H9 (cell line): ENCODE measurements around the gene CDK14. TPM values are rescaled to one million over a fixed set of nuclear protein-coding genes. Genes with fewer than 3 reads are reported as not detected.

Experiments used
- DNase-seq: peaks from one replicate; pipeline ENCODE4 v3.0.0-alpha.2; 2017
- H2AFZ ChIP-seq: one replicate; pipeline ENCODE4 v1.6.1; 2013; ENCODE audit warnings: mild to moderate bottlenecking, low read length, control low read depth, moderate library complexity
- H2AK5ac ChIP-seq: 2 replicates; pipeline ENCODE4 v1.6.1; 2013; ENCODE audit warnings: low read length, control low read depth, mixed read lengths; ENCODE audit not compliant: insufficient read length
- H2BK120ac ChIP-seq: one replicate; pipeline ENCODE4 v1.6.1; 2013; ENCODE audit warnings: low read depth, mild to moderate bottlenecking, low read length, control low read depth, inconsistent platforms; ENCODE audit not compliant: poor library complexity, severe bottlenecking
- H2BK12ac ChIP-seq: 2 replicates; pipeline ENCODE4 v1.6.1; 2013; ENCODE audit warnings: low read length, control low read depth, mixed read lengths, low read depth; ENCODE audit not compliant: insufficient read length
- H2BK15ac ChIP-seq: 2 replicates; pipeline ENCODE4 v1.6.1; 2013; ENCODE audit warnings: low read depth, low read length, control low read depth
- H2BK20ac ChIP-seq: one replicate; pipeline ENCODE4 v1.6.1; 2013; ENCODE audit warnings: low read depth, mild to moderate bottlenecking, low read length, control low read depth, inconsistent platforms; ENCODE audit not compliant: poor library complexity, severe bottlenecking
- H2BK5ac ChIP-seq: 2 replicates; pipeline ENCODE4 v1.6.1; 2013; ENCODE audit warnings: low read length, control low read depth, mixed read lengths; ENCODE audit not compliant: insufficient read length
- H3K14ac ChIP-seq: 2 replicates; pipeline ENCODE4 v1.6.1; 2013; ENCODE audit warnings: low read length, control low read depth; ENCODE audit not compliant: insufficient read depth
- H3K18ac ChIP-seq: 2 replicates; pipeline ENCODE4 v1.6.1; 2013; ENCODE audit warnings: low read depth, mild to moderate bottlenecking, mixed read lengths, low read length, control low read depth; ENCODE audit not compliant: insufficient read length
- H3K23ac ChIP-seq: 2 replicates; pipeline ENCODE4 v1.6.1; 2013; ENCODE audit warnings: low read length, control low read depth, mixed read lengths, low read depth; ENCODE audit not compliant: insufficient read length
- H3K23me2 ChIP-seq: 2 replicates; pipeline ENCODE4 v1.6.1; 2013; ENCODE audit warnings: low read depth, mild to moderate bottlenecking, mixed read lengths, low read length, control low read depth; ENCODE audit not compliant: insufficient read length, poor library complexity, severe bottlenecking
- H3K27ac ChIP-seq: 2 replicates; pipeline ENCODE4 v1.5.1; 2013; ENCODE audit warnings: low read length, control low read depth, mixed read lengths, low read depth; ENCODE audit not compliant: insufficient read length
- H3K27me3 ChIP-seq: 2 replicates; pipeline ENCODE4 v1.6.1; 2013; ENCODE audit warnings: low read length, control low read depth, inconsistent platforms; ENCODE audit not compliant: insufficient read depth
- H3K4ac ChIP-seq: 2 replicates; pipeline ENCODE4 v1.6.1; 2013; ENCODE audit warnings: low read depth, mild to moderate bottlenecking, control low read depth, inconsistent platforms, low read length, moderate library complexity
- H3K4me1 ChIP-seq: 2 replicates; pipeline ENCODE4 v1.6.1; 2013; ENCODE audit warnings: low read length, control low read depth, inconsistent platforms; ENCODE audit not compliant: insufficient read depth
- H3K4me2 ChIP-seq: 2 replicates; pipeline ENCODE4 v1.6.1; 2013; ENCODE audit warnings: low read length, control low read depth, mixed read lengths; ENCODE audit not compliant: insufficient read length, insufficient read depth
- H3K56ac ChIP-seq: 2 replicates; pipeline ENCODE4 v1.6.1; 2013; ENCODE audit warnings: low read depth, mild to moderate bottlenecking, mixed read lengths, low read length, control low read depth; ENCODE audit not compliant: insufficient read length
- H3K79me1 ChIP-seq: 2 replicates; pipeline ENCODE4 v1.6.1; 2013; ENCODE audit warnings: low read depth, mild to moderate bottlenecking, moderate library complexity, low read length, control low read depth, inconsistent platforms; ENCODE audit not compliant: insufficient read depth, poor library complexity, severe bottlenecking
- H3K79me2 ChIP-seq: 2 replicates; pipeline ENCODE4 v1.6.1; 2013; ENCODE audit warnings: low read length, control low read depth, inconsistent platforms; ENCODE audit not compliant: insufficient read depth
- H3K9ac ChIP-seq: 2 replicates; pipeline ENCODE4 v1.6.1; 2013; ENCODE audit warnings: low read length, control low read depth, mixed read lengths; ENCODE audit not compliant: insufficient read length; ENCODE audit errors: extremely low read depth
- H3K9me3 ChIP-seq: one replicate; pipeline ENCODE4 v1.6.1; 2013; ENCODE audit warnings: low read depth, low read length, inconsistent platforms; ENCODE audit not compliant: control insufficient read depth
- H3T11ph ChIP-seq: one replicate; pipeline ENCODE4 v1.6.1; 2013; ENCODE audit warnings: mild to moderate bottlenecking, low read length, control low read depth, inconsistent platforms
- H4K20me1 ChIP-seq: one replicate; pipeline ENCODE4 v1.6.1; 2013; ENCODE audit not compliant: control insufficient read depth, insufficient read length, insufficient read depth
- H4K5ac ChIP-seq: 2 replicates; pipeline ENCODE4 v1.6.1; 2013; ENCODE audit warnings: low read depth, mild to moderate bottlenecking, mixed read lengths, low read length, control low read depth; ENCODE audit not compliant: insufficient read length
- H4K8ac ChIP-seq: replicated peaks from 2 replicates; pipeline ENCODE4 v1.6.1; 2013; ENCODE audit warnings: low read length, control low read depth, mixed read lengths, low read depth; ENCODE audit not compliant: insufficient read length
- H4K91ac ChIP-seq: 2 replicates; pipeline ENCODE4 v1.6.1; 2013; ENCODE audit warnings: low read depth, mild to moderate bottlenecking, moderate library complexity, mixed read lengths, low read length, control low read depth; ENCODE audit not compliant: insufficient read length
- H3K27ac Mint-ChIP-seq, 3 experiments: 2 replicates in 2 of 3; 3 replicates in 1 of 3; pipeline ENCODE4 v1.8.0; 2020 to 2021; ENCODE audit warnings: mixed read lengths in 3 of 3, mild to moderate bottlenecking in 1 of 3, moderate library complexity in 1 of 3
- H3K27me3 Mint-ChIP-seq: 2 replicates; pipeline ENCODE4 v1.8.0; 2021; ENCODE audit warnings: low read depth, mild to moderate bottlenecking, moderate library complexity, mixed read lengths
- H3K36me3 Mint-ChIP-seq, 3 experiments: 2 replicates in 2 of 3; 3 replicates in 1 of 3; pipeline ENCODE4 v1.8.0; 2020 to 2021; ENCODE audit warnings: low read depth in 3 of 3, mixed read lengths in 3 of 3; ENCODE audit not compliant: insufficient read depth in 1 of 3
- H3K4me1 Mint-ChIP-seq, 2 experiments: 2 replicates each; pipeline ENCODE4 v1.8.0; 2020; ENCODE audit warnings: mixed read lengths in 2 of 2
- H3K4me3 Mint-ChIP-seq, 2 experiments: 2 replicates in 1 of 2; 3 replicates in 1 of 2; pipeline ENCODE4 v1.8.0; 2020 to 2021; ENCODE audit warnings: mild to moderate bottlenecking in 2 of 2, mixed read lengths in 2 of 2, moderate library complexity in 1 of 2
- H3K9me3 Mint-ChIP-seq, 2 experiments: 2 replicates in 1 of 2; 3 replicates in 1 of 2; pipeline ENCODE4 v1.8.0; 2020; ENCODE audit warnings: mild to moderate bottlenecking in 2 of 2, mixed read lengths in 2 of 2, moderate library complexity in 1 of 2
- WGBS: extraction: QIAGEN DNeasy Blood & Tissue Kit; methylation state at CpG from one replicate; pipeline ENCODE4 v1.1.7; 2013; ENCODE audit warnings: missing lambda C conversion rate, low lambda C conversion rate, mixed read lengths; ENCODE audit not compliant: insufficient read length; ENCODE audit errors: extremely low coverage; 5-methylcytosine and 5-hydroxymethylcytosine counted together
- total RNA-seq: library from RNA; stranded (reverse); gene quantifications from 2 replicates; pipeline ENCODE4 v1.2.1, GENCODE V29; 2021
- TF ChIP-seq, protein P1 (sequence below): fragments of 200-600 bp; sonication (generic); conservative IDR thresholded peaks from 3 replicates; pipeline ENCODE4 v1.8.0; 2021; ENCODE audit warnings: antibody characterized with exemption, mild to moderate bottlenecking

CDK14 gene
- total RNA-seq, 1 experiment from 2014 or later = 23.9 TPM

DNA sequence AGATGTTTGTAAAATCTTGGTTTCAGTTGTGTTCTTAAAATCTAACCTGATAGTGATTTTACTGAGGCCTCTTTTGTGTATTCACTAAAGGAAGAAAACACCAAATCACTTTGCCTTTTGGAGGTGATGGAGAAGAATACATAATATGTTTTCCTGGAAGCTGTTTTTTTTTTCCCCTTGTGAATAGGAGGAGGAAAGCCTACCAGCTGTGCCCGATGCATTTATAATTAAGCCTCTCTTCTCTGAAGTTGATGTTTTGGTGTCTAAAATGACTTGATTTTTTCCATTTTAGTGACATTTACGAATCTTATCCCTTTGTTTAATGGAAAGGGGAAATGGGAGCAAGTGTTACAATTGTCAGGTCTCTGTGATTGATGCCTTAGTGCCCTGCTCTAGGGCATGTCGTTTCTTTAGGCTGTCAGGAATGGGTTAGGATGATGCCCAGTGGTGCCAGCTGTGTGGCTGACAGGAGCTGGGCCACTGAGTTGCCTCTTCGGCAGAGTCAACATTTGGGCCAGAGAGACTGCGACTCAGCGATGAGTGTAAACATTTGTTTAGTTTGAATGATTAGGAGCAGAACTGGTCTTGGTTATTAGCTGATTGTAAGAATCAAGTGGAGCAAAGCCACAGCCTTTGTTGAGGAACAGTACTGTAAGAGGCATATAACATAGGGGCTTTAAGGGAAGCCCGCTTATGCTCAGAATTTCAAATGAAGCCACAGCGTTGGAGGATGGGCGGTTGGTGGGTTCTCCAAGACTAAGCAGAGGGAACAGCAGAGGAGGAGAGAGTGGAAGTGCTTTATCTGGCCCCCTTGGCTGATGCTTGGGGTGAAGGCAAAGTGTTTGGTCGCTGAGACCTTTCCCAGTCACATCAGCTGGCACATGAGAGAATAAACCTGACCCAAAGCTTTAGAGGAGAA lies 81.6 kb downstream of the CDK14 start:
- DNase-seq = no peak
- Mint-ChIP-seq H3K4me3 (peak overlapping the region in 1 of 2 experiments; percentile 14; a peak in 1 of 5 replicates), H3K27me3 (no peaks in the 10 kb centered on the region), H3K36me3 (no peaks in the 10 kb centered on the region), H3K27ac (peak overlapping the region; percentile 1 to 66 (median 34); a peak in 5 of 7 replicates), H3K9me3 (no peaks in the 10 kb centered on the region), H3K4me1 (peaks cover 35 to 42% of the 10 kb centered on the region in 2 experiments)
- Histone ChIP-seq H3K56ac (no peak overlapping the region), H3K4ac (no peak overlapping the region), H4K91ac (no peak overlapping the region), H3K27ac (no peak overlapping the region), H2BK15ac (no peak overlapping the region), H3K79me2 (peaks cover 4% of the 10 kb centered on the region), H3T11ph (no peak overlapping the region), H4K8ac (no peak overlapping the region), H2BK12ac (no peak overlapping the region), H2AFZ (no peak overlapping the region), H3K18ac (no peak overlapping the region), H3K23ac (no peak overlapping the region), H3K9ac (no peak overlapping the region), H4K5ac (no peak overlapping the region), H3K4me1 (peaks cover 8% of the 10 kb centered on the region; the same call in 1 of the 2 replicates), H2BK120ac (no peak overlapping the region), H3K14ac (no peak overlapping the region), H3K9me3 (no peaks in the 10 kb centered on the region), H2BK5ac (no peak overlapping the region), H4K20me1 (no peaks in the 10 kb centered on the region), H2AK5ac (no peak overlapping the region), H3K27me3 (no peaks in the 10 kb centered on the region), H3K79me1 (no peaks in the 10 kb centered on the region), H2BK20ac (no peak overlapping the region), H3K23me2 (no peaks in the 10 kb centered on the region), H3K4me2 (no peak overlapping the region)
- TF ChIP-seq, protein P1, sequence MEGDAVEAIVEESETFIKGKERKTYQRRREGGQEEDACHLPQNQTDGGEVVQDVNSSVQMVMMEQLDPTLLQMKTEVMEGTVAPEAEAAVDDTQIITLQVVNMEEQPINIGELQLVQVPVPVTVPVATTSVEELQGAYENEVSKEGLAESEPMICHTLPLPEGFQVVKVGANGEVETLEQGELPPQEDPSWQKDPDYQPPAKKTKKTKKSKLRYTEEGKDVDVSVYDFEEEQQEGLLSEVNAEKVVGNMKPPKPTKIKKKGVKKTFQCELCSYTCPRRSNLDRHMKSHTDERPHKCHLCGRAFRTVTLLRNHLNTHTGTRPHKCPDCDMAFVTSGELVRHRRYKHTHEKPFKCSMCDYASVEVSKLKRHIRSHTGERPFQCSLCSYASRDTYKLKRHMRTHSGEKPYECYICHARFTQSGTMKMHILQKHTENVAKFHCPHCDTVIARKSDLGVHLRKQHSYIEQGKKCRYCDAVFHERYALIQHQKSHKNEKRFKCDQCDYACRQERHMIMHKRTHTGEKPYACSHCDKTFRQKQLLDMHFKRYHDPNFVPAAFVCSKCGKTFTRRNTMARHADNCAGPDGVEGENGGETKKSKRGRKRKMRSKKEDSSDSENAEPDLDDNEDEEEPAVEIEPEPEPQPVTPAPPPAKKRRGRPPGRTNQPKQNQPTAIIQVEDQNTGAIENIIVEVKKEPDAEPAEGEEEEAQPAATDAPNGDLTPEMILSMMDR = no peak
- no CpG with 5 or more reads among the region's 10 CpGs for WGBS
